Measurements from ENCODE around the gene ACBD6.

DNA sequence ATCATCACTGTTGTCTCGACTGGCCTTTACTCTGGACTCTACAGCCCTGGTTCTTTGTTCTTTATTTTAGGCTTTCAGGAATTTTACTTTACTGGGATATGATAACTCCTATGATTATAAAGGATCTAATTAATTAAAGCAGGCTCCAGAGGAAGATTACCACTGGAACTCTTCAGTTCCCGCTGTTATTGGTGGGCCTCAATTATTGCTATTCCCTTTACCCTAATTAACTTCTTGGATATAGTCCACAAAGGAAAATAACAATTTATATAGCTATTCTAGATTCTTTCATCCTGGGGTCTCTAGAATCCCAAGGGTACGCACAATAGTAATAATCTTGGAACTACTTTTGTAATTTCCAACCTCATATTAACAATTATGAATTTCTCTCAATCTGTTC is 47.9 kb upstream of the ACBD6 start:
- TF ChIP-seq, protein P1, sequence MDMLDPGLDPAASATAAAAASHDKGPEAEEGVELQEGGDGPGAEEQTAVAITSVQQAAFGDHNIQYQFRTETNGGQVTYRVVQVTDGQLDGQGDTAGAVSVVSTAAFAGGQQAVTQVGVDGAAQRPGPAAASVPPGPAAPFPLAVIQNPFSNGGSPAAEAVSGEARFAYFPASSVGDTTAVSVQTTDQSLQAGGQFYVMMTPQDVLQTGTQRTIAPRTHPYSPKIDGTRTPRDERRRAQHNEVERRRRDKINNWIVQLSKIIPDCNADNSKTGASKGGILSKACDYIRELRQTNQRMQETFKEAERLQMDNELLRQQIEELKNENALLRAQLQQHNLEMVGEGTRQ (IDR thresholded peaks at IDR 0.05; ENCODE audit: low read depth, low read length), result no peak
- TF ChIP-seq, protein P2, sequence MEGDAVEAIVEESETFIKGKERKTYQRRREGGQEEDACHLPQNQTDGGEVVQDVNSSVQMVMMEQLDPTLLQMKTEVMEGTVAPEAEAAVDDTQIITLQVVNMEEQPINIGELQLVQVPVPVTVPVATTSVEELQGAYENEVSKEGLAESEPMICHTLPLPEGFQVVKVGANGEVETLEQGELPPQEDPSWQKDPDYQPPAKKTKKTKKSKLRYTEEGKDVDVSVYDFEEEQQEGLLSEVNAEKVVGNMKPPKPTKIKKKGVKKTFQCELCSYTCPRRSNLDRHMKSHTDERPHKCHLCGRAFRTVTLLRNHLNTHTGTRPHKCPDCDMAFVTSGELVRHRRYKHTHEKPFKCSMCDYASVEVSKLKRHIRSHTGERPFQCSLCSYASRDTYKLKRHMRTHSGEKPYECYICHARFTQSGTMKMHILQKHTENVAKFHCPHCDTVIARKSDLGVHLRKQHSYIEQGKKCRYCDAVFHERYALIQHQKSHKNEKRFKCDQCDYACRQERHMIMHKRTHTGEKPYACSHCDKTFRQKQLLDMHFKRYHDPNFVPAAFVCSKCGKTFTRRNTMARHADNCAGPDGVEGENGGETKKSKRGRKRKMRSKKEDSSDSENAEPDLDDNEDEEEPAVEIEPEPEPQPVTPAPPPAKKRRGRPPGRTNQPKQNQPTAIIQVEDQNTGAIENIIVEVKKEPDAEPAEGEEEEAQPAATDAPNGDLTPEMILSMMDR (conservative IDR thresholded peaks at IDR 0.05; ENCODE audit: low read depth, low read length), result no peak
- TF ChIP-seq SMC3 (IDR thresholded peaks at IDR 0.05; ENCODE audit: low read depth, low read length), result no peak
- no peak for TF ChIP-seq POLR2A (IDR thresholded peaks at IDR 0.05; ENCODE audit: low read depth, low read length)
